Measurements from ENCODE around the gene CCDC87. TPM values are rescaled to one million over a fixed set of nuclear protein-coding genes. Genes with fewer than 3 reads are reported as not detected.

CCDC87 gene
- total RNA-seq, 1 donor from 2014 or later, result 0.54 TPM

GRCh38 chr11:66549696-66550095, 43.2 kb downstream of the CCDC87 start:
- peaks cover 4% of the 10 kb centered on the region for H3K4me1 Mint-ChIP-seq (ENCODE audit: unreplicated experiment)
- H3K27ac Mint-ChIP-seq (ENCODE audit: unreplicated experiment), result no peak overlapping the region
- no peaks in the 10 kb centered on the region for H3K9me3 Mint-ChIP-seq (ENCODE audit: unreplicated experiment)
- no peak for DNase-seq (ENCODE audit: low spot score)
- peaks cover 2% of the 10 kb centered on the region for H3K27me3 Mint-ChIP-seq (ENCODE audit: unreplicated experiment)
- no peaks in the 10 kb centered on the region for H3K36me3 Mint-ChIP-seq (ENCODE audit: low read depth, unreplicated experiment)
- TF ChIP-seq CTCF (IDR thresholded peaks at IDR 0.05; ENCODE audit: unreplicated experiment), result no peak
- H3K4me3 Mint-ChIP-seq (ENCODE audit: unreplicated experiment), result no peak overlapping the region

GRCh38 chr11:66548774-66549630, 43.9 kb downstream of the CCDC87 start:
- Mint-ChIP-seq H3K9me3 (ENCODE audit: unreplicated experiment) (no peaks in the 10 kb centered on the region), H3K27me3 (ENCODE audit: unreplicated experiment) (peaks cover 4% of the 10 kb centered on the region), H3K36me3 (ENCODE audit: low read depth, unreplicated experiment) (peaks cover 3% of the 10 kb centered on the region), H3K27ac (ENCODE audit: unreplicated experiment) (no peak overlapping the region), H3K4me1 (ENCODE audit: unreplicated experiment) (peaks cover 9% of the 10 kb centered on the region), H3K4me3 (ENCODE audit: unreplicated experiment) (no peak overlapping the region)
- no peak for TF ChIP-seq CTCF (IDR thresholded peaks at IDR 0.05; ENCODE audit: unreplicated experiment)
- DNase-seq (ENCODE audit: low spot score), result no peak

- Mint-ChIP-seq H3K27me3 (ENCODE audit: unreplicated experiment) (peaks cover 9% of the 10 kb centered on the region), H3K4me1 (ENCODE audit: unreplicated experiment) (peaks cover 13% of the 10 kb centered on the region), H3K4me3 (ENCODE audit: unreplicated experiment) (no peak overlapping the region), H3K36me3 (ENCODE audit: low read depth, unreplicated experiment) (peaks cover 3% of the 10 kb centered on the region), H3K27ac (ENCODE audit: unreplicated experiment) (no peak overlapping the region), H3K9me3 (ENCODE audit: unreplicated experiment) (no peaks in the 10 kb centered on the region)
- no peak for TF ChIP-seq CTCF (IDR thresholded peaks at IDR 0.05; ENCODE audit: unreplicated experiment)
- DNase-seq (ENCODE audit: low spot score), result no peak
Observed at GRCh38 chr11:66548041-66548440, 44.8 kb downstream of the CCDC87 start.

GRCh38 chr11:66547662-66548009, 45.2 kb downstream of the CCDC87 start:
- Mint-ChIP-seq H3K27ac (ENCODE audit: unreplicated experiment) (no peak overlapping the region), H3K9me3 (ENCODE audit: unreplicated experiment) (no peaks in the 10 kb centered on the region), H3K4me3 (ENCODE audit: unreplicated experiment) (no peak overlapping the region), H3K36me3 (ENCODE audit: low read depth, unreplicated experiment) (peaks cover 4% of the 10 kb centered on the region), H3K4me1 (ENCODE audit: unreplicated experiment) (peaks cover 16% of the 10 kb centered on the region), H3K27me3 (ENCODE audit: unreplicated experiment) (peaks cover 12% of the 10 kb centered on the region)
- DNase-seq (ENCODE audit: low spot score), result no peak
- no peak for TF ChIP-seq CTCF (IDR thresholded peaks at IDR 0.05; ENCODE audit: unreplicated experiment)

GRCh38 chr11:66546966-66547661, 45.7 kb downstream of the CCDC87 start:
- Mint-ChIP-seq H3K9me3 (ENCODE audit: unreplicated experiment) (no peaks in the 10 kb centered on the region), H3K36me3 (ENCODE audit: low read depth, unreplicated experiment) (peaks cover 9% of the 10 kb centered on the region), H3K4me1 (ENCODE audit: unreplicated experiment) (peaks cover 19% of the 10 kb centered on the region), H3K4me3 (ENCODE audit: unreplicated experiment) (no peak overlapping the region), H3K27ac (ENCODE audit: unreplicated experiment) (no peak overlapping the region), H3K27me3 (ENCODE audit: unreplicated experiment) (peaks cover 12% of the 10 kb centered on the region)
- TF ChIP-seq CTCF (IDR thresholded peaks at IDR 0.05; ENCODE audit: unreplicated experiment), result no peak
- DNase-seq (ENCODE audit: low spot score), result no peak

All from endothelial cell (in vitro differentiated cells).